ENCODE results near the gene OR10D3.
"Not testable (repeated sequence)": the region's sequence is repeated elsewhere in the genome, so short reads cannot be mapped to it uniquely, and the experiment has no call there.

Gene OR10D3

DNA sequence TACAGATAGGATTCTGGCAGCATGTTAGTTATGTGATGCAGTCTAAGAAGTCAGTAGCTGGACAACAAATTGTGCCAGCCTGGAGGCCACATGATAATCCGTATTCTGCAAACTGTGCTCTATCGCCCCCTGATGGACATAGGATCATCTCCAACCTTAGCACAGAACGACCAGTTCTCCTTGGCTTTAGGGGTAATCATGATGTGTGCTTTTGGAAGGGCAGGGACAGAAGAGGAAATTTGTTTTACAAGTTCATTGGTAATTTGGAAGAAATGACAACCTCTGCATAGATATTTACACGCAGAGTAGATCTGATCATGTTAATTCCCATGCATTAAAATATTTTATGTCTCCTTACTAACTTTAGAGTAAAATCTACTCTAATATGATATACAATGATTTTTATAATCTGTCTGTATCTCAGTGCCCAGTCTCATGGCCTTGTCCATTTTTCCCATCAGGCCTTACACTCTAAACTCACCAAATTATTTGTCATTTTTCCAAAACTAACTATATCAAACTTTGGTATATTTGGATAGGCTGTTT lies 12.1 kb downstream of the OR10D3 start:
- DNase-seq: peak; percentile 32 to 40

DNA sequence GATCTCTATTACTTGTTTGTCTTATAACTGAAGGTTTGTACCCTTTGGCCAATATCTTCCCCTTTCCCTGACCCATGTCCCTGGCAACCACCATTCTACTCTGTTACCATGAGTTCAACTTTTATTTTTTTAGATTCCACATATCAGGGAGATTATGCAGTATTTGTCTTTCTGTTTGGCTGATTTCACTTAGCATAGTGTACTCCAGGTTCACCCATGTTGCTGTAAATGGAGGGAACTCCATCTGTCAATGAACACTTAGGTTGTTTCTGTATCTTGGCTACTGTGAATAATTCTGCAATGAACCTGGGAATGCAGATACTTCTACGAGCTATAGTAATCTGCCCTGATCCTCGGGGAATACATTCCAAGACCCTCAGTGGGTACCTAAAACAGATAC lies 14.9 kb downstream of the OR10D3 start:
- no peak for DNase-seq

GRCh38 chr11:124198897-124199296 lies 15.8 kb downstream of the OR10D3 start:
- DNase-seq: no peak

DNA sequence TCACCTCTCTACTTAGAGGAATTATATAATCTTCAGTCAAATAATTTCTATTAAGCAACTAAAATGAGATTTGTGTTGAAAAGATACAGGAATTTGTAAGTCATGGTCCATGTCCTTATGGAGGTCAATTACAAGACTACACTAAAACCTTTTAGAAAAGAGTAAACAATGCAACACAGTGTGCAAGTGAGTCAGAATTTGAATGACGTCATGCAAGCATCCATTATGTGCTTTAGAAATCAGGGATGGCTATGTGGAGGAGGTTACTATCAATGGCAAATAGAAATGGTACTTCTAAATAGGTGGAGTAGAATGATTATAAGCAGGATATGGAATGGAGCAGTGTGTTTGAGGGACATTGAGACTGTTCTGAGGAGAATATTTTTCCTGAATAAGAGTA lies 16.6 kb downstream of the OR10D3 start:
- no peak for DNase-seq

- no peak for DNase-seq
Measured at GRCh38 chr11:124200671-124201070, 17.5 kb downstream of the OR10D3 start.

GRCh38 chr11:124202951-124203350 lies 19.8 kb downstream of the OR10D3 start:
- no peak for DNase-seq

- DNase-seq: no peak
Measured at GRCh38 chr11:124204008-124204407, 20.9 kb downstream of the OR10D3 start.

DNA sequence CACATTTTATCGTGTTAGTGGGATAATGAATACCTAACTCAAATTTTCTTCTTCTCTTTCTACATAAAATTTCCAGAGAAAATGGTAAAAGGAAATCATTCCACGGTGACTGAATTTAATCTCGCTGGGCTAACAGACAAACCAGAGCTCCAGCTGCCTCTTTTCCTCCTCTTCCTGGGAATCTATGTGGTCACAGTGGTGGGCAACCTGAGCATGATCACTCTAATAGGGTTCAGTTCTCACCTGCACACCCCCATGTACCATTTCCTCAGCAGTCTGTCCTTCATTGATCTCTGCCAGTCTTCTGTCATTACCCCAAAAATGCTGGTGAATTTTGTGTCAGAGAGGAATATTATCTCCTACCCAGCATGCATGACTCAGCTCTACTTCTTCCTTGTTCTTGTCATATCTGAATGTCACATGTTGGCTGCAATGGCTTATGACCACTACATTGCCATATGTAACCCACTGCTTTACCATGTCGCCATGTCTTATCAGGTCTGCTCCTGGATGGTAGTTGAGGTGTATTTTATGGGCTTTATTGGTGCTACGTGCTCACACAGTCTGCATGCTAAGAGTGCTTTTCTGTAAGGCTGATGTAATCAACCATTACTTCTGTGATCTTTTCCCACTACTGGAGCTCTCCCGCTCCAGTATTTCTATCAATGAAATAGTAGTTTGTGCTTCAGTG lies 24.1 kb downstream of the OR10D3 start:
- DNase-seq: no peak

GRCh38 chr11:124209824-124210357 lies 26.7 kb downstream of the OR10D3 start:
- no peak for DNase-seq

DNA sequence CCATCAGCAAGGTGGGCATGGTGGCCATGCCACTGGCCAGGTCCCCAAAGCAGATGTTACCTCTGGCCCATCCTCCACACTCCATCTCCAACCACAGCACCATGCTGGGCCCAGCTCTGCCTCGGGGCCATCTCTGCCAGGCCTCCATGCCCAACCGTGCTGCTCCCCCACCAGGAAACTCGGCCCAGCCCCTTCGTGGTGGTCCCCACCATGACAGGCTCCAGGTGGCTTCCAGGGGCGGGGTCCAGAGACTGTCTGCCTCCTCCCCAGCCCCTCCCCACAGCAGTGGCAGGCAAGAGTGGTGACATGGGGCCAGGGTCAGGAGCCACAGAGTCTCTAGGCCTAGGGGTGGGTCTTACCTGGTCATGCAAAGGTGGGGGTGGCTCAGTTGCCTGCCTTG lies 27.3 kb downstream of the OR10D3 start:
- DNase-seq: no peak

DNA sequence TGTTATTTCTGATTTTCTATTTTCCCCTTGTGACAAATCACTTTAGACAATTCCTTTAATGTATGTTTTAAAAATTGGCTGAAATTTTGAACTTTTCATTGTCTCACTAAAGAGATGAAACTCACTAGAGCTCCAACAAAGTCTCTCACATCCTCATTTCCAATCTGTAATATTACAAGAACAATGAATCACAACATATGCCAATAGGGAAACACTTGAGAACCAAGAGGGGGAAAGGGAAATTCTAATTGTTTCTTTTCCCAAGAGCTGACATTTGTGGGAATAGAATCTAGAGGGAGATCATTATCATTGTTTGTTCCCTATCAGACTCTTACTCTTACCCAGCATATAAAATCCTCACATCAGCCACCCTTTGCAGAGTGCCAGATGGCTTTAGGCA lies 28.2 kb downstream of the OR10D3 start:
- DNase-seq: no peak

DNA sequence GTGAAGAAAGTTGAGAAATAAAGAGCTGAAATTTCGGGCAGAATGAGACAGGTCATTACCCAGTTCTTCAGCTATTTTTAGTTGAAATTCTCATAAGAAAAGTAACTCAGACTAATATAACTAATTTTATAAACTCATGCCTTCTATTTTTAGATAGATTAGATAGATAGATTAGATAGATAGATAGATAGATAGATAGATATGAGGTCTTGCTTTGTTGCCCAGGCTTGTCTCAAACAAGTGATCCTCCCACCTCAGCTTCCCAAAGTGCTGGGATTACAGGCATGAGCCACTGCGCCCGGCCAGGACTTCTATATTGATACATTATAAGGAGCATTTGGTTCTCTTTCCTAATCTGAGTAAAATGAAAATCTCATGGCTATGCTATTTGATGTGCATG lies 30.9 kb downstream of the OR10D3 start:
- no peak for DNase-seq

GRCh38 chr11:124219126-124219525 lies 36.0 kb downstream of the OR10D3 start:
- no peak for DNase-seq

DNA sequence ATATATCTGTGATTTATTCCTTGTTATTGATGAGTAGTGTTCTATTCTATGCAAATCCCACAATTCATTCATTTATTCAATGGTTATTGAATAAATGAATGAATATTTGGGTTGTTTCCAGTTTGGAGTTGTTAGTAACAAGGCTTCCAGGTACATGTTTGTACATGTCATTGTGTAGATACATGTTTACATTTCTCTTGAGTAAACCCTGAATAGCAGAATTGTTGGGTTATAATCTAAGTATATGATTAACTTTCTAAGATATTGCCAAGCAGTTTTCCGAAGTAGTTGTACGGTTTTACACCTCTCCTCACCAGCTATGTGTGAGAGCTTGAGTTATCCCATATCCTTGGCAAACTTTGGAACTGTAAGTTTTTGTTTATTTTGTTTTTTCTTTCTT lies 39.3 kb downstream of the OR10D3 start:
- DNase-seq: no peak

GRCh38 chr11:124224618-124225423 lies 41.7 kb downstream of the OR10D3 start:
- not testable (repeated sequence) for DNase-seq

- no peak for DNase-seq
Measured at GRCh38 chr11:124225471-124225870, 42.3 kb downstream of the OR10D3 start.

- DNase-seq: no peak
Measured at GRCh38 chr11:124233376-124233775, 50.2 kb downstream of the OR10D3 start.
